ENCODE measurements around the gene HARBI1.

HARBI1 gene

GRCh38 chr11:46577058-46577457, 40.0 kb downstream of the HARBI1 start:
- Histone ChIP-seq H3K4me2 (ENCODE audit: low read depth, low read length, poor library complexity, severe bottlenecking) (no peak overlapping the region), H4K20me1 (ENCODE audit: insufficient read depth, low read length, poor library complexity, severe bottlenecking) (peaks cover 20% of the 10 kb centered on the region), H3K9me3 (ENCODE audit: insufficient read depth, low read depth, low read length) (0 out of 2 replicates have a peak, but pooled peaks cover 3% of the 10 kb centered on the region), H3K4me1 (ENCODE audit: insufficient read depth, low read length, poor library complexity, severe bottlenecking) (no peaks in the 10 kb centered on the region), H3K36me3 (ENCODE audit: insufficient read depth, low read length) (0 out of 2 replicates have a peak, but pooled peaks cover 3% of the 10 kb centered on the region), H3K27me3 (ENCODE audit: insufficient read depth, low read length, poor library complexity, severe bottlenecking) (no peaks in the 10 kb centered on the region), H2AFZ (ENCODE audit: low read length) (no peak overlapping the region), H3K79me2 (ENCODE audit: insufficient read depth, low read length) (peaks cover 80% of the 10 kb centered on the region), H3K9ac (ENCODE audit: low read depth, low read length, poor library complexity, severe bottlenecking) (no peak overlapping the region), H3K4me3 (ENCODE audit: low read length, poor library complexity, severe bottlenecking) (no peak overlapping the region), H3F3A (ENCODE audit: low read depth) (no peaks in the 10 kb centered on the region; the same call in 1 of the 2 replicates), H3K9me2 (replicated peaks; ENCODE audit: low read depth, low read length) (no peaks in the 10 kb centered on the region)
- TF ChIP-seq EZH2phosphoT487 (IDR thresholded peaks at IDR 0.05; ENCODE audit: borderline replicate concordance) = no peak
- no peak for TF ChIP-seq CTCF (conservative IDR thresholded peaks at IDR 0.05; ENCODE audit: low read length)

- Histone ChIP-seq H3F3A (ENCODE audit: low read depth) (no peaks in the 10 kb centered on the region; the same call in 1 of the 2 replicates), H3K27me3 (ENCODE audit: insufficient read depth, low read length, poor library complexity, severe bottlenecking) (no peaks in the 10 kb centered on the region), H3K9ac (ENCODE audit: low read depth, low read length, poor library complexity, severe bottlenecking) (no peak overlapping the region), H3K9me3 (ENCODE audit: insufficient read depth, low read depth, low read length) (0 out of 2 replicates have a peak, but pooled peaks cover 3% of the 10 kb centered on the region), H4K20me1 (ENCODE audit: insufficient read depth, low read length, poor library complexity, severe bottlenecking) (peaks cover 24% of the 10 kb centered on the region), H3K4me3 (ENCODE audit: low read length, poor library complexity, severe bottlenecking) (no peak overlapping the region), H3K36me3 (ENCODE audit: insufficient read depth, low read length) (0 out of 2 replicates have a peak, but pooled peaks cover 3% of the 10 kb centered on the region), H3K9me2 (replicated peaks; ENCODE audit: low read depth, low read length) (no peaks in the 10 kb centered on the region), H3K4me2 (ENCODE audit: low read depth, low read length, poor library complexity, severe bottlenecking) (no peak overlapping the region), H3K4me1 (ENCODE audit: insufficient read depth, low read length, poor library complexity, severe bottlenecking) (peaks cover 6% of the 10 kb centered on the region), H3K79me2 (ENCODE audit: insufficient read depth, low read length) (peaks cover 79% of the 10 kb centered on the region), H2AFZ (ENCODE audit: low read length) (no peak overlapping the region)
- TF ChIP-seq CTCF (conservative IDR thresholded peaks at IDR 0.05; ENCODE audit: low read length) (no peak), EZH2phosphoT487 (IDR thresholded peaks at IDR 0.05; ENCODE audit: borderline replicate concordance) (no peak)
Measured at GRCh38 chr11:46574656-46575055, 42.4 kb downstream of the HARBI1 start.

GRCh38 chr11:46570790-46571398, 46.1 kb downstream of the HARBI1 start:
- Histone ChIP-seq H4K20me1 (ENCODE audit: insufficient read depth, low read length, poor library complexity, severe bottlenecking) (peaks cover 5% of the 10 kb centered on the region), H3K4me3 (ENCODE audit: low read length, poor library complexity, severe bottlenecking) (no peak overlapping the region), H3K4me2 (ENCODE audit: low read depth, low read length, poor library complexity, severe bottlenecking) (no peak overlapping the region), H3K36me3 (ENCODE audit: insufficient read depth, low read length) (0 out of 2 replicates have a peak, but pooled peaks cover 3% of the 10 kb centered on the region), H2AFZ (ENCODE audit: low read length) (no peak overlapping the region), H3K9me3 (ENCODE audit: insufficient read depth, low read depth, low read length) (0 out of 2 replicates have a peak, but pooled peaks cover 3% of the 10 kb centered on the region), H3K9me2 (replicated peaks; ENCODE audit: low read depth, low read length) (no peaks in the 10 kb centered on the region), H3F3A (ENCODE audit: low read depth) (no peaks in the 10 kb centered on the region; the same call in 1 of the 2 replicates), H3K27me3 (ENCODE audit: insufficient read depth, low read length, poor library complexity, severe bottlenecking) (no peaks in the 10 kb centered on the region), H3K9ac (ENCODE audit: low read depth, low read length, poor library complexity, severe bottlenecking) (no peak overlapping the region), H3K4me1 (ENCODE audit: insufficient read depth, low read length, poor library complexity, severe bottlenecking) (peaks cover 6% of the 10 kb centered on the region), H3K79me2 (ENCODE audit: insufficient read depth, low read length) (peaks cover 77% of the 10 kb centered on the region)
- no peak for TF ChIP-seq CTCF (conservative IDR thresholded peaks at IDR 0.05; ENCODE audit: low read length)
- no peak for TF ChIP-seq EZH2phosphoT487 (IDR thresholded peaks at IDR 0.05; ENCODE audit: borderline replicate concordance)
